Mucosa of gallbladder (tissue), 1 donor: ENCODE results near the gene COLQ. TPM values are rescaled to one million over a fixed set of nuclear protein-coding genes. Genes with fewer than 3 reads are reported as not detected.

ENCODE experiments used
- DNase-seq: peaks from one replicate; pipeline ENCODE4 v3.0.0-alpha.2; 2020; ENCODE audit warnings: low spot score
- total RNA-seq: library from RNA; stranded (reverse); gene quantifications from one replicate; pipeline ENCODE4 v1.2.1, GENCODE V29; 2021
- donor health status: DM: no; HTN: no; CAD: no.

The COLQ gene
- total RNA-seq, 1 donor from 2014 or later = 2.9 TPM

GRCh38 chr3:15520185-15520584, 1.3 kb downstream of the COLQ start:
- no peak for DNase-seq

GRCh38 chr3:15519096-15519495, 2.4 kb downstream of the COLQ start:
- no peak for DNase-seq

GRCh38 chr3:15514663-15515340, 6.7 kb downstream of the COLQ start:
- no peak for DNase-seq

GRCh38 chr3:15513810-15514662, 7.5 kb downstream of the COLQ start:
- no peak for DNase-seq

- no peak for DNase-seq
These were observed 8.4 kb downstream of the COLQ start for GRCh38 chr3:15513116-15513515.

- DNase-seq = peak; percentile 35
These were observed 9.3 kb downstream of the COLQ start for GRCh38 chr3:15512166-15512565.

GRCh38 chr3:15511156-15511555, 10.3 kb downstream of the COLQ start:
- DNase-seq = no peak

- no peak for DNase-seq
These were observed 11.0 kb downstream of the COLQ start for GRCh38 chr3:15510493-15510892.

- no peak for DNase-seq
These were observed 14.9 kb downstream of the COLQ start for GRCh38 chr3:15506571-15506970.

GRCh38 chr3:15505479-15506165, 15.9 kb downstream of the COLQ start:
- no peak for DNase-seq

- no peak for DNase-seq
These were observed 18.9 kb downstream of the COLQ start for GRCh38 chr3:15502616-15503015.

- DNase-seq = no peak
These were observed 20.4 kb downstream of the COLQ start for GRCh38 chr3:15501126-15501525.

GRCh38 chr3:15500107-15500724, 21.3 kb downstream of the COLQ start:
- no peak for DNase-seq

- no peak for DNase-seq
These were observed 22.0 kb downstream of the COLQ start for GRCh38 chr3:15499536-15499935.

GRCh38 chr3:15498431-15499214, 22.9 kb downstream of the COLQ start:
- no peak for DNase-seq

GRCh38 chr3:15497964-15498363, 23.5 kb downstream of the COLQ start:
- no peak for DNase-seq

- no peak for DNase-seq
These were observed 25.2 kb downstream of the COLQ start for GRCh38 chr3:15496341-15496664.

- DNase-seq = no peak
These were observed 25.8 kb downstream of the COLQ start for GRCh38 chr3:15495461-15496340.

- no peak for DNase-seq
These were observed 28.1 kb downstream of the COLQ start for GRCh38 chr3:15493436-15493835.

GRCh38 chr3:15492847-15493360, 28.6 kb downstream of the COLQ start:
- DNase-seq = no peak
